ENCODE results near the gene TMEM43.
A peak's percentile ranks its signal among the peaks of the same experiment; 100 is the strongest.

The TMEM43 gene

GRCh38 chr3:14122301-14122700 is 2.6 kb upstream of the TMEM43 start:
- no peak for DNase-seq

GRCh38 chr3:14123308-14124222 is 1.3 kb upstream of the TMEM43 start:
- no peak for DNase-seq

GRCh38 chr3:14124223-14124614 is 633 bp upstream of the TMEM43 start:
- peak; percentile 64 for DNase-seq

- DNase-seq = peak; percentile 55
Observed at GRCh38 chr3:14125193-14126016, 553 bp downstream of the TMEM43 start.

- DNase-seq = no peak
Observed at GRCh38 chr3:14126017-14126886, 1.4 kb downstream of the TMEM43 start.

GRCh38 chr3:14126887-14127505 is 2.1 kb downstream of the TMEM43 start:
- DNase-seq = no peak

GRCh38 chr3:14127516-14128161 is 2.8 kb downstream of the TMEM43 start:
- DNase-seq = no peak

- DNase-seq = no peak
Observed at GRCh38 chr3:14128724-14129123, 3.9 kb downstream of the TMEM43 start.

GRCh38 chr3:14129296-14129695 is 4.4 kb downstream of the TMEM43 start:
- no peak for DNase-seq

GRCh38 chr3:14130230-14130629 is 5.4 kb downstream of the TMEM43 start:
- DNase-seq = no peak

GRCh38 chr3:14130707-14131106 is 5.9 kb downstream of the TMEM43 start:
- no peak for DNase-seq

- no peak for DNase-seq
Observed at GRCh38 chr3:14131134-14131533, 6.3 kb downstream of the TMEM43 start.

GRCh38 chr3:14132120-14132519 is 7.3 kb downstream of the TMEM43 start:
- DNase-seq = no peak

- DNase-seq = no peak
Observed at GRCh38 chr3:14132689-14133088, 7.8 kb downstream of the TMEM43 start.

- no peak for DNase-seq
Observed at GRCh38 chr3:14133188-14133800, 8.4 kb downstream of the TMEM43 start.

- DNase-seq = no peak
Observed at GRCh38 chr3:14133876-14134275, 9.0 kb downstream of the TMEM43 start.

GRCh38 chr3:14134291-14134690 is 9.4 kb downstream of the TMEM43 start:
- no peak for DNase-seq

- DNase-seq = no peak
Observed at GRCh38 chr3:14135581-14135980, 10.7 kb downstream of the TMEM43 start.

- DNase-seq = no peak
Observed at GRCh38 chr3:14137004-14137403, 12.2 kb downstream of the TMEM43 start.

- DNase-seq = no peak
Observed at GRCh38 chr3:14137445-14137844, 12.6 kb downstream of the TMEM43 start.

- DNase-seq = no peak
Observed at GRCh38 chr3:14138109-14138877, 13.4 kb downstream of the TMEM43 start.
